ENCODE data around the gene PHLPP1.

GRCh38 chr18:62755454-62755853, 40.1 kb downstream of the PHLPP1 start:
- TF ChIP-seq CTCF (IDR thresholded peaks at IDR 0.05; ENCODE audit: insufficient read depth, low read length, poor library complexity, severe bottlenecking) (no peak), EZH2phosphoT487 (conservative IDR thresholded peaks at IDR 0.05; ENCODE audit: low read length) (no peak)
